GM12878 (cell line): ENCODE measurements around the gene FTO. TPM values are rescaled to one million over a fixed set of nuclear protein-coding genes. Genes with fewer than 3 reads are reported as not detected.

ENCODE experiments used
- ATAC-seq: fragments of 200-7000 bp; cut with Tn5 transposase; 3 replicates; pipeline ENCODE4 v1.9.1; 2020; ENCODE audit warnings: mild to moderate bottlenecking, moderate library complexity
- BruUV-seq: library from RNA; stranded (reverse); fragments of 400-500 nt; replicated peaks from 2 replicates; lab custom pipeline; 2021; lab: Mats Ljungman, UMichigan
- CTCF ChIA-PET: fragments of 300-600 bp; sonication (Branson Sonifier 250); formaldehyde crosslinking; extraction: SDS; loops from one replicate; lab custom pipeline; 2021; ENCODE audit warnings: inconsistent platforms; lab: Yijun Ruan, JAX
- POLR2A ChIA-PET: fragments of 350-600 bp; formaldehyde crosslinking; extraction: SDS; loops from one replicate; lab custom pipeline; 2021; ENCODE audit warnings: inconsistent platforms; lab: Charles Lee
- RAD21 ChIA-PET: fragments of 300-600 bp; sonication (Branson Sonifier 250); formaldehyde crosslinking; loops from one replicate; lab custom pipeline; 2023; ENCODE audit warnings: antibody characterized with exemption; ENCODE audit not compliant: unreplicated experiment; lab: Charles Lee
- SMC1A ChIA-PET: fragments of 300-600 bp; sonication (Branson Sonifier 250); formaldehyde crosslinking; loops from one replicate; lab custom pipeline; 2023; ENCODE audit not compliant: unreplicated experiment, uncharacterized antibody; lab: Charles Lee
- DNase-seq: peaks from one replicate; pipeline ENCODE4 v3.0.0-alpha.2; 2011; ENCODE audit warnings: low read depth, low spot score
- FAIRE-seq: peaks from 3 replicates; lab custom pipeline; 2011; peaks lifted over from hg19 to GRCh38; lab: Jason Lieb, UNC
- H2AFZ ChIP-seq: 2 replicates; pipeline ENCODE4 v1.6.0; 2011; ENCODE audit warnings: low read depth, low read length, control low read depth; ENCODE audit not compliant: control insufficient read depth
- H3K27ac ChIP-seq: 2 replicates; pipeline ENCODE4 v1.5.1; 2011; ENCODE audit warnings: control low read depth; ENCODE audit not compliant: control insufficient read depth, insufficient read depth
- H3K27me3 ChIP-seq, 2 experiments: replicated peaks in 1 of 2; 2 replicates each; pipeline versions ENCODE4 v1.6.0 to v1.6.1; 2011; ENCODE audit warnings: low read length in 1 of 2; ENCODE audit not compliant: control insufficient read depth in 2 of 2, insufficient read depth in 2 of 2
- H3K36me3 ChIP-seq, 2 experiments: 2 replicates each; pipeline ENCODE4 v1.5.1; 2011; ENCODE audit warnings: low read length in 1 of 2; ENCODE audit not compliant: control insufficient read depth in 2 of 2, insufficient read depth in 2 of 2
- H3K4me1 ChIP-seq: 2 replicates; pipeline ENCODE4 v1.6.1; 2011; ENCODE audit warnings: mild to moderate bottlenecking, low read length, moderate library complexity, mixed read lengths; ENCODE audit not compliant: control insufficient read depth, insufficient read depth
- H3K4me2 ChIP-seq: 2 replicates; pipeline ENCODE4 v1.6.0; 2011; ENCODE audit warnings: control low read depth; ENCODE audit not compliant: control insufficient read depth, insufficient read depth
- H3K4me3 ChIP-seq: fragments of 200-600 bp; sonication (generic); 2 replicates; pipeline ENCODE4 v1.5.1; 2016
- H3K79me2 ChIP-seq: 2 replicates; pipeline ENCODE4 v1.6.0; 2011; ENCODE audit warnings: low read length; ENCODE audit not compliant: control insufficient read depth, insufficient read depth
- H3K9ac ChIP-seq: 2 replicates; pipeline ENCODE4 v1.8.0; 2011; ENCODE audit warnings: low read length, control low read depth, mixed read lengths; ENCODE audit not compliant: control insufficient read depth, insufficient read depth
- H3K9me3 ChIP-seq: replicated peaks from 3 replicates; pipeline ENCODE4 v1.5.1; 2011; ENCODE audit warnings: mild to moderate bottlenecking, low read length; ENCODE audit not compliant: control insufficient read depth, insufficient read depth
- H4K20me1 ChIP-seq: 2 replicates; pipeline ENCODE4 v1.6.0; 2011; ENCODE audit not compliant: control insufficient read depth, insufficient read depth
- ATF7 ChIP-seq: fragments of 450-650 bp; IDR thresholded peaks from 2 replicates; pipeline ENCODE4 v1.6.1; 2016; ENCODE audit warnings: low read depth, mild to moderate bottlenecking
- BACH1 ChIP-seq: fragments of 450-650 bp; IDR thresholded peaks from 2 replicates; pipeline ENCODE4 v1.6.1; 2017; ENCODE audit warnings: mild to moderate bottlenecking, borderline replicate concordance
- BHLHE40 ChIP-seq, 2 experiments: fragments of 450-650 bp in 1 of 2; IDR thresholded peaks; 2 replicates each; pipeline ENCODE4 v1.6.1; 2011 to 2017; ENCODE audit warnings: low read depth in 2 of 2, borderline replicate concordance in 1 of 2, improper control_type of control experiment in 1 of 2, low read length in 1 of 2, mild to moderate bottlenecking in 1 of 2
- CBX3 ChIP-seq: fragments of 200-600 bp; sonication (generic); IDR thresholded peaks from 2 replicates; pipeline ENCODE4 v1.6.1; 2016; ENCODE audit warnings: low read depth, borderline replicate concordance
- CHD1 ChIP-seq: IDR thresholded peaks from 2 replicates; pipeline ENCODE4 v1.6.1; 2012; ENCODE audit warnings: low read depth, low read length, improper control_type of control experiment
- ETV6 ChIP-seq, 2 experiments: fragments of 450-650 bp in 1 of 2; IDR thresholded peaks in 1 of 2; conservative IDR thresholded peaks in 1 of 2; 2 replicates each; pipeline ENCODE4 v1.6.1; 2014; ENCODE audit warnings: antibody characterized with exemption in 1 of 2, borderline replicate concordance in 1 of 2, low read depth in 1 of 2, mild to moderate bottlenecking in 1 of 2, moderate library complexity in 1 of 2
- EZH2 ChIP-seq: IDR thresholded peaks from 2 replicates; pipeline ENCODE4 v1.6.1; 2012; ENCODE audit warnings: low read depth, mild to moderate bottlenecking, control low read depth, inconsistent platforms, low read length, borderline replicate concordance; ENCODE audit not compliant: control insufficient read depth
- IKZF2 ChIP-seq, 2 experiments: fragments of 450-650 bp; IDR thresholded peaks; 2 replicates each; pipeline ENCODE4 v1.6.1; 2017; ENCODE audit warnings: mild to moderate bottlenecking in 2 of 2, moderate library complexity in 2 of 2
- JUNB ChIP-seq: IDR thresholded peaks from 2 replicates; pipeline ENCODE4 v1.6.1; 2016; ENCODE audit warnings: antibody characterized with exemption, mild to moderate bottlenecking
- MTA3 ChIP-seq: IDR thresholded peaks from 2 replicates; pipeline ENCODE4 v1.6.1; 2012; ENCODE audit warnings: low read length, inconsistent platforms, borderline replicate concordance
- RELA ChIP-seq: fragments of 450-650 bp; IDR thresholded peaks from 2 replicates; pipeline ENCODE4 v1.8.0; 2014; ENCODE audit warnings: borderline replicate concordance; ENCODE audit not compliant: partially characterized antibody
- SIN3A ChIP-seq: IDR thresholded peaks from 2 replicates; pipeline ENCODE4 v1.6.1; 2012; ENCODE audit warnings: low read depth, low read length, improper control_type of control experiment
- SPI1 ChIP-seq: IDR thresholded peaks from 2 replicates; pipeline ENCODE4 v1.6.1; 2011; ENCODE audit warnings: low read depth, mild to moderate bottlenecking, low read length, moderate library complexity, borderline replicate concordance; ENCODE audit not compliant: insufficient read depth
- TBL1XR1 ChIP-seq: IDR thresholded peaks from 2 replicates; pipeline ENCODE4 v1.6.1; 2012; ENCODE audit warnings: low read depth, low read length, improper control_type of control experiment
- TCF7 ChIP-seq: IDR thresholded peaks from 2 replicates; pipeline ENCODE4 v1.6.1; 2014; ENCODE audit warnings: antibody characterized with exemption, borderline replicate concordance
- ZBTB4 ChIP-seq: fragments of 450-650 bp; formaldehyde crosslinking; IDR thresholded peaks from 2 replicates; pipeline ENCODE4 v1.4.0; 2022; ENCODE audit warnings: mild to moderate bottlenecking, moderate library complexity
- WGBS: methylation state at CpG from one replicate; pipeline ENCODE4 v1.1.6; 2016; ENCODE audit warnings: low lambda C conversion rate; ENCODE audit not compliant: insufficient replicate concordance, insufficient coverage; ENCODE audit errors: missing lambda C conversion rate; 5-methylcytosine and 5-hydroxymethylcytosine counted together
- in situ Hi-C: fragments of 300-500 bp; cut with MboI; formaldehyde crosslinking; loops from 9 replicates; pipeline ENCODE4 v1.14.3; 2018; ENCODE audit warnings: mixed read lengths
- intact Hi-C: fragments of 100-400 bp; cut with micrococcal nuclease; formaldehyde crosslinking; loops from one replicate; pipeline ENCODE4 v1.14.2; 2022; ENCODE audit not compliant: unreplicated experiment
- polyA plus RNA-seq, 11 experiments: library from polyadenylated mRNA; depleted of rRNA in 4 of 11; unstranded in 6 of 11; stranded (reverse) in 5 of 11; fragments of >200 nt; fragmentation: Nextera tagmentation in 4 of 11; fragmentation: Illumina TruSeq in 1 of 11; extraction: Ambion mirVana in 4 of 11; extraction: Trizol in 1 of 11; gene quantifications; 1 replicate in 1 of 11; 2 replicates in 10 of 11; pipeline versions ENCODE4 v1.2.1 to v1.2.3, GENCODE V29; 2011 to 2016; ENCODE audit warnings: inconsistent platforms in 2 of 11, missing spikeins in 2 of 11, low read depth in 1 of 11
- total RNA-seq, 4 experiments: library from RNA; depleted of rRNA in 3 of 4; stranded (reverse); fragments of >200 nt in 3 of 4; fragmentation: Illumina TruSeq in 1 of 4; extraction: Trizol in 1 of 4; gene quantifications; 2 replicates each; pipeline versions ENCODE4 v1.2.1 to v1.2.3, GENCODE V29; 2013 to 2021
- TF ChIP-seq, protein P1 (sequence below): IDR thresholded peaks from 2 replicates; pipeline ENCODE4 v1.6.1; 2012; ENCODE audit warnings: low read depth, low read length, improper control_type of control experiment
- TF ChIP-seq, protein P2 (sequence below): IDR thresholded peaks from 2 replicates; pipeline ENCODE4 v1.6.1; 2012; ENCODE audit warnings: mild to moderate bottlenecking, low read depth, low read length

Gene FTO
- total and polyA plus RNA-seq, 10 of the 15 experiments (the other 5 are each of a cell fraction or from before 2014, with no cell fraction given): 20.1 to 55.0 (median 47.0) TPM

DNA sequence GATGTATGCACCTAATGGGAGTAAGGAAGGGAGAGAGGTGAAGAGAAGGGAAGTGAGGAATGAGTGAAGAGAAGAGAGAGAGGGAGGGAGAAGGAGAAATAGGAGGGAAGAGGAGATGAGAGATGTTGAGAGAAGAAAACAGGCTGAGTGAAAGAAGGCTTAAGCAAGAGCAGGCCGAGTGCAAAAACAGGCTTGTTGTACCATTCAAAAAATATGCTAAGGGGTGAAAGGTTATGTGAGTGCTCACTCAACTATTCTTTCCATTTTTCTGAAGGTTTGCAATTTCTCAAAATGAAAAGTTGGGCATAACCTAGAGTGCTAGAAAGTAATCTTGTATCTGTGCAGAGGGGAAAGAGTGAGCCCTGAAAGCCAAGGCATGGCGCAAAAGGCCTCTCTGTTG is 23.2 kb upstream of the FTO start:
- no peak for FAIRE-seq
- no peak overlapping the region for H3K9ac ChIP-seq
- no peaks in the 10 kb centered on the region for H3K9me3 ChIP-seq
- no peaks in the 10 kb centered on the region for H3K36me3 ChIP-seq
- H3K4me2 ChIP-seq: no peak overlapping the region
- no TSS peak for BruUV-seq
- H3K27ac ChIP-seq: no peak overlapping the region
- no peak overlapping the region for H3K4me3 ChIP-seq
- no peaks in the 10 kb centered on the region for H4K20me1 ChIP-seq
- in situ Hi-C loops (no loop called here), intact Hi-C loops (no loop called here)
- ChIA-PET CTCF (no interaction called here), POLR2A (no interaction called here), RAD21 (no interaction called here), SMC1A (no interaction called here)
- no peaks in the 10 kb centered on the region for H3K27me3 ChIP-seq
- ATAC-seq: no peak
- no peaks in the 10 kb centered on the region for H3K79me2 ChIP-seq
- no peak for DNase-seq
- no peaks in the 10 kb centered on the region for H3K4me1 ChIP-seq
- no peak overlapping the region for H2AFZ ChIP-seq
- WGBS: 94% methylated on average over 2 of the region's 2 CpGs
- TF ChIP-seq ZBTB4 (CRISPR knock-in tag): no peak
- TF ChIP-seq, protein P1, sequence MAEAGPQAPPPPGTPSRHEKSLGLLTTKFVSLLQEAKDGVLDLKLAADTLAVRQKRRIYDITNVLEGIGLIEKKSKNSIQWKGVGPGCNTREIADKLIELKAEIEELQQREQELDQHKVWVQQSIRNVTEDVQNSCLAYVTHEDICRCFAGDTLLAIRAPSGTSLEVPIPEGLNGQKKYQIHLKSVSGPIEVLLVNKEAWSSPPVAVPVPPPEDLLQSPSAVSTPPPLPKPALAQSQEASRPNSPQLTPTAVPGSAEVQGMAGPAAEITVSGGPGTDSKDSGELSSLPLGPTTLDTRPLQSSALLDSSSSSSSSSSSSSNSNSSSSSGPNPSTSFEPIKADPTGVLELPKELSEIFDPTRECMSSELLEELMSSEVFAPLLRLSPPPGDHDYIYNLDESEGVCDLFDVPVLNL: no peak
- no peak for TF ChIP-seq RELA
- TF ChIP-seq TCF7: no peak
- no peak for TF ChIP-seq JUNB
- TF ChIP-seq MTA3: no peak
- TF ChIP-seq ETV6 (conservative IDR thresholded peaks at IDR 0.05 in 1 of 2, IDR thresholded peaks at IDR 0.05 in 1 of 2; ENCODE audit: borderline replicate concordance in 1 of 2, low read depth in 1 of 2): no peak
- TF ChIP-seq BHLHE40 (IDR thresholded peaks at IDR 0.05; ENCODE audit: borderline replicate concordance in 1 of 2, low read depth in 2 of 2, low read length in 1 of 2): no peak
- no peak for TF ChIP-seq SIN3A
- no peak for TF ChIP-seq ATF7
- TF ChIP-seq CBX3: no peak
- TF ChIP-seq, protein P2, sequence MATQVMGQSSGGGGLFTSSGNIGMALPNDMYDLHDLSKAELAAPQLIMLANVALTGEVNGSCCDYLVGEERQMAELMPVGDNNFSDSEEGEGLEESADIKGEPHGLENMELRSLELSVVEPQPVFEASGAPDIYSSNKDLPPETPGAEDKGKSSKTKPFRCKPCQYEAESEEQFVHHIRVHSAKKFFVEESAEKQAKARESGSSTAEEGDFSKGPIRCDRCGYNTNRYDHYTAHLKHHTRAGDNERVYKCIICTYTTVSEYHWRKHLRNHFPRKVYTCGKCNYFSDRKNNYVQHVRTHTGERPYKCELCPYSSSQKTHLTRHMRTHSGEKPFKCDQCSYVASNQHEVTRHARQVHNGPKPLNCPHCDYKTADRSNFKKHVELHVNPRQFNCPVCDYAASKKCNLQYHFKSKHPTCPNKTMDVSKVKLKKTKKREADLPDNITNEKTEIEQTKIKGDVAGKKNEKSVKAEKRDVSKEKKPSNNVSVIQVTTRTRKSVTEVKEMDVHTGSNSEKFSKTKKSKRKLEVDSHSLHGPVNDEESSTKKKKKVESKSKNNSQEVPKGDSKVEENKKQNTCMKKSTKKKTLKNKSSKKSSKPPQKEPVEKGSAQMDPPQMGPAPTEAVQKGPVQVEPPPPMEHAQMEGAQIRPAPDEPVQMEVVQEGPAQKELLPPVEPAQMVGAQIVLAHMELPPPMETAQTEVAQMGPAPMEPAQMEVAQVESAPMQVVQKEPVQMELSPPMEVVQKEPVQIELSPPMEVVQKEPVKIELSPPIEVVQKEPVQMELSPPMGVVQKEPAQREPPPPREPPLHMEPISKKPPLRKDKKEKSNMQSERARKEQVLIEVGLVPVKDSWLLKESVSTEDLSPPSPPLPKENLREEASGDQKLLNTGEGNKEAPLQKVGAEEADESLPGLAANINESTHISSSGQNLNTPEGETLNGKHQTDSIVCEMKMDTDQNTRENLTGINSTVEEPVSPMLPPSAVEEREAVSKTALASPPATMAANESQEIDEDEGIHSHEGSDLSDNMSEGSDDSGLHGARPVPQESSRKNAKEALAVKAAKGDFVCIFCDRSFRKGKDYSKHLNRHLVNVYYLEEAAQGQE: no peak
- no peak for TF ChIP-seq IKZF2 (IDR thresholded peaks at IDR 0.05)
- no peak for TF ChIP-seq CHD1
- no peak for TF ChIP-seq BACH1
- no peak for TF ChIP-seq SPI1
- TF ChIP-seq EZH2: no peak
- TF ChIP-seq TBL1XR1: no peak
